Measurements from ENCODE around the gene FRMPD4.

FRMPD4 gene

DNA sequence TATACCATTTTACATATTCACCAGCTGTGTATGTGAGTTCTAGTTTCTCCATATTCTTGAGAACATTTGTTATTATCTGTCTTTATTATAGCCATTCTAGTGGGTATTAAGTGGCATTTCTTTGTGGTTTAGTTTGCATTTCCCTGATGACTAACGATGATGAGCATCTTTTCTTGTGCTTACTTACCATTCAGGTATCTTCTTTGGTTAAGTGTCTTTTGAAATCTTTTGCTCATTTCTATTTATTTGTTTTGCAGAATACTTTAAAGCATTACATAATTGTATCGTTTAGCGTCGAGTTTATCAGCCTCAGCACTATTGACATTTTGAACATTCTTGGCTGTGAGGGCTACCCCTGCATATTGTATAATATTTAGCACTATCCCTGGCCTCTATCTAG is 85.4 kb downstream of the FRMPD4 start:
- no peak for DNase-seq

DNA sequence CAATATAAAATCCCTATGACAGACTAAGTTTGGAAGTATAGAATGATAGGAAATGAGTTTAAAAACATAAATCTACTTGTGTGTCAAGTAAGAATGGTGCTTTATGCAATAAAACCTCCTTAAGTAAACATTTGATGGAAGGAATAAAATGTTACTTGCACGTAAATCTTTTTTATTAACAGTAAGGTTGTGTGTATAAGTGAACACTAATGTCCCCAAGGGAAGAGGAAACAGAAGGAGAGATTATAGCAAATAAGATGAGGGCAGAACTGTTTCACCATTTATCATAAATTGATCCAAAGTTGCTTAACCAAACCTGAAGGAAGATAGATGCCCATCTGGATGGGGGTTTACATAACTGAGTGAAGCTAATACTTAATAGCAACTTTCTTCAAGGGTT is 86.8 kb downstream of the FRMPD4 start:
- no peak for DNase-seq

DNA sequence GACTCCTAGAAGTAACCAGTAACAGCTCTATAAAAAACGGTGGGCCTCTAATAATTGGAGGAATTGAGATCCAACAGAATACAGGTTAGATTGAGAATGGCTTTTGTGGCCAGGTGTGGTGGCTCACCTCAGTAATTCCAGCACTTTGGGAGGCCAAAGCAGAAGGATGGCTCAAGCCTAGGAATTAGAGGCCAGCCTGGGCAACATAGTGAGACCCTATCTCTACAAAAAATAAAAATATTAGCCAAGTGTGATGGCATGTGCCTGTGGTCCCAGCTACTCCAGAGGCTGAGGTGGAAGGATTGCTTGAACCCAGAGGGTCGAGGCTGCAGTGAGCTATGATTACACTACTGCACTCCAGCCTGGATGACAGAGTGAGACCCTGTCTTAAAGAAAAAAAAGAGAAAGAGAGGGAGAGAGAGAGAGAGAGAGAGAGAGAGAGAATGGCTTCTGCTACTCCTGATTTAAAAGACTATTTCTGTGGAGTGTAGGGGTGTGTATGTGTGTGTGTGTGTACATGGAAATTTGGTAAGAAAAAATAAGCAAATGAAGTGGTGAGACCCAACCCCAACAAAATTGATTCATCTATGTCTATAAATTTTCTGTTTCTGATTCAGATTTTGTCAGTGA is 89.3 kb downstream of the FRMPD4 start:
- no peak for DNase-seq

DNA sequence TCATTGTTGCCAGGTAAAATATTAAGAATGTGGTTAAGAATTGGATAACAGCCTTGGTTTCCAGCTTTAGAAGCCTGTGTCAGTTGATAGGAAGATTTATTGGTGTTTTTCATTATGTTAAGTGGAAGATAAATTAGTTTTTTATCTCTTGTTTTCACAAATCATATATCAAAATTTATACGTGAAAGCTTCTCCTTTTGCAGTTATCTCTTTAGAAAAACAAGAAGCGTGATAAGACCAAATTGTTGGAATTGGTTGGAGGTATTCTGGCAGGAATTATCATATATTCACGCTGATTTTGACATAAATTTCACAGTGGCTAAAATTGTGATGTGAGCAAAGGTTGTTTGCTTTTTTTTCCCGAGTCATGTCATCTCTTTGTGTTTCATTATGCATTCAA is 90.6 kb downstream of the FRMPD4 start:
- no peak for DNase-seq

DNA sequence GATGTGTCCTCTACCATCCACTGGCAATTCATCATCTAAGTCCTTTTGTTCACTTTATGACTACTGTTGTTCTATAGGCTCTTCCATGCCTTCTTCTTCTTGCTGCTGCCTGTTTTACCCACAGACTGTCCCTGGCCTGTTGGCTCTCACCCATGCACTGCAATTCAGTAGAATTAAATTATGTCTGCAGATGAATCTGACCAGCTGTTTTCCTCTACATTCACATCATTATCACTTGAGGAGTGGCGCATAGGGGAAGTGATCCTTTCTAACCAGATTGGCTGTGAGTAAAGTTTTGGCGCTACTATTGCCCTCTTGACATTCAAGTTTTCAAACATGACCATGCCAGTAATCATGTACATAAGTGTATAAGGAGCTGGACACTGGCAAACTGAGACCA is 91.7 kb downstream of the FRMPD4 start:
- no peak for DNase-seq

DNA sequence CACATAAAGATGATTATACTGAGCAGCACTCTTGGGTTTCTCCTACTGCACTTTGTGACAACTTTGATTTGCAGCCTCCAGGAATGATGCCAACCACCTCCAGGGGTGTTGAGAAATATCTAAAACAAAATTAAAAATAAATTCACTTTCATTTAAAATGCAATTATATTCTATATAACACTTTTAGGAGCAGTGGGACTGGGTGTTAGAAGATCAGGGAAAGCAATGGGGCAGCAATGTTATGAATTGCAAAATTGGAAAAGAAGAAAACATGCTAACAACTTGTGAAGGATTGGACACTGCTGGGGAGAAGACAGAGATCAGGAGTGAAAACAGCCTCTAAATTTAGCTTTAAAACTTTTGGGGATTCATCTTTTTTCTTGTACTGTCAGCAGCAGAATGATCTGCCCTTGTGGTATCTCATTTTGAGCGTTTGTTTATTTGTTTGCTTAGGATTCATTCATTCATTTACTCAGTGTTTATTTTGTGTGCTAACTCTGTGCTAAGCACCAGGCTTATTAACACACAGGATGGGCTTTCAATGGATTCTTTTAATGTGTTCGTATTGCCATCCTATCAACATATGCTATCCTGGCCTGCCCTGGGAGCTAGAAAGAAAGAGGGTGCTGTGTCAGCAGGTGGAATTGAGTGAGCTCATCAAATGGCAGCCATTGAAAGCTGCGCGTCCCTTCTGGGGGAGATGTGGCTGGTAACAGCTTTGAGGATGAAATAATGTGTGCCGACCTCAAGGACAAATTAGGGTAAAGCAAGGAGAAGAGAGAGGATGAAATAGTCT is 96.5 kb downstream of the FRMPD4 start:
- DNase-seq: no peak

DNA sequence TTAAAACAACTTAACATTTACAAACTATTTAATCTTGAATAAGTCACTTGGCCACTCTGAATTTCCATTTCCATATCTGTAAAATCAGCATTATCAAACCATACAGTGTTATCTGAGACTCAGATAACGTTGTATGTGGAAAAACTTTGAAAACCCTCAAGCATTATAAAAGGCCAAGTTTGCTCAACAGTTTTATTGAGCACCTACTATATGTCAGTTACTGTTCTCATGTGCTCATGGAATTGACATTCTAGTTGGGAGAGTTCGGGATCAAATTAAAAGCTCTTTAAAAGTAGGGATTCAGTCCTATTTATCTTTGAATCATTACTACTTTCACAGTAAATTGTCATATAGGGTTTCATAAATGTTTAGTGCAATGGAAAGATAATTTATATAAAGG is 97.9 kb downstream of the FRMPD4 start:
- DNase-seq: no peak

DNA sequence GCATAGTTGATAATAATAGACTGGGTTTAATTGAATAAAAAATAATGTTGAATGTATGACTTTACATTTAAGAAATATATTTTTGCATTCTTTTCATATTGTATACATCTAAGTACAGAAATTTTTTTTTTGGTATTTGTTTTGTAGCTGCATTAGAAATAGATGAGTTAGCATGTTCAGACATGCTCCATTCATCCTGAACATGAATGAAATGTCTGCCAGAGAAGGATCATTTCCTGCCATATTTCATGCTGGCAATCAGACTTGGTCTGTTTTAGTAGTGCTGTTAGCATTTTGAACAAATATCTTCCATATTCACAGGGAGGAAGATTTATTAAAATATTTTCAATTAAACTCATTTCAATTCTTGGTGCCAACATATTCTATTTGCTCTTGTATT is 98.9 kb downstream of the FRMPD4 start:
- DNase-seq: no peak

DNA sequence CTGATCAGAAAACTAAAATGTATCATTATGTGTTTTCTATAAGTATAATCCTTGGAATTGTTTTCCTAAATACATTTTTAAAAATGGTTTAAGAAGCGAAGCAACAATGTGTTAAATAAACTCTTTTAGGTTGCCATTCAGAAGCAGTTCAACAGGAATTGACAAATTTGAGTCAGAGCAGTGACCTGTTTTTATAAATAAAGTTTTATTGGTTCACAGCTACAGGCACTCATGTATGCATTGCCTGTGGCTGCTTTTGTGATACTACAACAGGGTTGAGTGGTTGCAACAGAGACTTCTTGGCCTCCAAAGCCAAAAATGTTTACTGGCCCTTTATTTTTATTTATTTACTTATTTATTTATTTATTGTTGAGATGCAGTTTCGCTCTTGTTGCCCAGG is 99.5 kb downstream of the FRMPD4 start:
- no peak for DNase-seq

DNA sequence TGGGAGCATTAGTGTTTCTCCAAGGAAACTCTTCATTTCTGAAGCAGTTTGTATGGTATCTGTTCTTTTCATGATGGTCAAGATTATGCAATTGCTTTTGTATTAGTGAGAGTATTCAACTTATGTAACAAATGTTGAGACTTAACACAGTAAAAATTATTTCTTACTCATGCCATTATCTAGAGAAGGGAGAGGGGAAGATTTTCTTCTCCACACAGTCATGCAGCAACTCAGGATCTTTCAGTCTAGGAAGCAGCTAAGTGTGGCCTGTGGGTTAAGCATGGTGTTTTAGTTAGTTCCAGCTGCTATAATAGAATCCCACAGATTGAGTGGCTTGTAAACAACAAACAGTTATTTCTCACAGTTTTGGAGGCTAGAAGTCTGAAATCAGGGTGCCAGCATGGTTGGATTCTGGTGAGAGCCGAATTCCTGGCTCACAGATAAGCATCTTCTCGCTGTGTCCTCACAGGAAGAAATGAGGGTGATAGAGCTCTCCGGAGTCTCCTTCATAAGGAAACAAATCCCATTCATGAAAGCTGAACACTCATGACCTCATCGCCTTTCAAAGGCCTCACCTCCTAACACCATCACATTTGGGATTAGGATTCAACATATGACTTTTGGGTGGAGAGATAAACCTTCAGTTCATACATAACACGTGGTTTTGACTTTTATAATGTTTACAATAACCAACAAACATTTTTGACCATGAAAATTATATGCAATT is 101.2 kb downstream of the FRMPD4 start:
- no peak for DNase-seq

DNA sequence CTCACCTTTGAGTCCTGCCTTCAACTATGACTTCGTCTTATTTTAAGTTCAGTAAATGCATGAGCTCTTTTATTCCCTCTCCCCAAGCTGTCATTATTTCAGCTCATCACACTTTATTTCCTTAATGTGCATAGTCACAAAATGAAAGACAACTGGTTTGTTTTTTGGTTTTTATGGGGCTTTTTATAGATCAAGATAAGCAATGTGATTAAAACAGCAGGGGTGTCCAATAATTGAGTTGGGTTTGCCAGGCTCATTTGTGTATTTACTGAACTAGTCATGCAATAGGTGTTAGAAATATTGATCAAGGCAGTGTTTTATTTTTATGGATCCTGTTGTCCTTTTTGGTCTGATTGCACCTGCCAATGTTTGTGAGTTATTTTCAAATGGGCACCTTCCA is 102.2 kb downstream of the FRMPD4 start:
- no peak for DNase-seq

DNA sequence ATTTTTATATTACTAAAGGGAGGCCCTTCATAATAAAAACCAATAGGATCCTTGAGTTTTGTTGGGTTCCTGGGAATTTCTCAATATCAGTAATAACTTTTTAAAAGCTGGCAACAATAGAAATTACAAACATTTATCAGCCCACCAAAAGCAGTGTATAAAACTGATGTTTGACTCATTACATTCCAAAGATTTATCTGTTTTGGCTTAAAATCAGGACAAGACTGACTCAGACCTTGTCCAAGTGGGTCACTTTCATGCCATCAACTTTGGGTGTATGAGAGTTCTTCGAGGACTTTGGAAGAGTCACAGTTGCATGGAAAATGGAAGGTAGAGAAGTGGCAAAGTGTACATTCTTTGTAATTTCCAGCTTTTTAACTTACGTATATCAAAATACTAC is 102.8 kb downstream of the FRMPD4 start:
- no peak for DNase-seq

DNA sequence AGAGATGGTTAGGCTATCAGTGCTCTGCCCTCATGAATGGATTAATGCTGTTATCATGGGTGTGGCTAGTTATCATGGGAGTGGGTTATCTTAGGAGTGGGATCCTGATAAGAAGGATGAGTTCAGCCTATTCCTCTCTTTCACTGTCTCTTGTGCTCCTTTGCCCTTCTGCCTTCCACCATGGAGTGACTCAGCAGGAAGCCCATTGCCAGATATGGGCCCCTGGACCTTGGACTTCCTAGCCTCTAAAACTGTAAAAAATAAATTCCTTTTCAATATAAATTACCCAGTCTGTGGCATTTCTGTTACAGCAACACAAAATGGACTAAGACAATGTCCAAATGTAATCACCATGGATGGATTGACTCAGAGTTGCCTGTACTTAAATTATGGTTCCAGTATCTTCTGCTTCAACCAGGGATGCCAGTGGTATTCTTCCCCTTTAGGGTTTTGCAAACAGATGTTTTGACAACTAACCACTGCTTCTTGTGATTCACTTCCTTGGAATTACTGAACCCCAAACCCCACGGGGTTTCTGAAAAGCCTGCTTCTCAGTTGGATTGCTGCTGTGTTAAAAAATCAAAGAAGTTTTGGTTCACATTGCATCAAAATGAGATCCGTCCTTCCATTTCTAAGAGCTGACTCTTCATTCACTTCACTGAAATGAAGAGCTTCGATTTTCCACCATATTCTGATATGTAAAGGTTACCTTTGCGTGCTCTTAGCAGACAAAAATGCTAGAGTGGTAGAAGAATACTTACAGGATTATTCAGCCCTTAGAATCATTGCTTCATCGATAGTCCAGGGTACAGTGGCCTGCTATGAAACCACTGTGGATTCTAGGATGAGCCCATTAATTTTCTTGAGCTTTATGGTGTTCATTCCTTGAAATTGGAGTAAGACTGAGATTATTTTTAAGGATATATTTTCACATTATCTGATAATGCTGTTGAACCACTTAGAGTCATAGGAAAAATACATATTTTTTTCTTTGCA is 107.7 kb downstream of the FRMPD4 start:
- DNase-seq: no peak

DNA sequence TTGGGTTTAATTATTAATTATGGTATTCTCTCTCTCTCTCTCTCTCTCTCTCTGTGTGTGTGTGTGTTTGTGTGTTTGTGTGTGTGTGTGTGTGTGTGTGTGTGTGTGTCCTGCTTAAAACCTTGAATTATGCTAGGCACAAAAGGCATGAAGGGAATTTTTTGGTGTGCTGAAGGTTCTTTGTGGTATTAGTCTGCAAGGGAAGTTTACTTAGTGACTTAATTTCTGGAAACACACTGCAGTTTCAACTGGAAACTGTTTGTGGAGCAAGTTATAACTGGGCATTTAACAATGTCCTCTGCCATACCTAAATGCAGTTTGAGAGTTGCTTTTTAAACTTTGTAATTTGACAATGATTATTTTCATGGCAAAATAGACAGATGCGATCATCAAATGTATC is 111.7 kb downstream of the FRMPD4 start:
- no peak for DNase-seq

DNA sequence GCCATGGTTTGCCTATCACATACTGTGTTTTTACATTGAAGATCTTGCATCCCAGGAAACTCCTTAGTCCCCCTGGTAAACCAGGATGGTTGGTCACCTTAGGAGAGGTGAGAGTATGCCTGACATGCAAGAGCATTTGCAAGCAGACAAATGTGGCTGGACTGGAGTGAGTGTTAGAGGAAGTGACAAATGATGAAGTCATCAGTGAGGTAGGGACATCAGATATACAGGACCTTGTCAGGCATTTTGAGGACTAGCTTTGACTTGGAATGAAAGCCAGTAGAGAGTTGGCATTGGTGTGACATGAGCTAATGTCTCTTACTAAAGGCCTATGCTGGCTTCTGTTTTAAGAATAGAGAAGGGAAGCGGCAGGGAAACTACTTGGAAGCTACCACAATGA is 124.9 kb downstream of the FRMPD4 start:
- DNase-seq: no peak

DNA sequence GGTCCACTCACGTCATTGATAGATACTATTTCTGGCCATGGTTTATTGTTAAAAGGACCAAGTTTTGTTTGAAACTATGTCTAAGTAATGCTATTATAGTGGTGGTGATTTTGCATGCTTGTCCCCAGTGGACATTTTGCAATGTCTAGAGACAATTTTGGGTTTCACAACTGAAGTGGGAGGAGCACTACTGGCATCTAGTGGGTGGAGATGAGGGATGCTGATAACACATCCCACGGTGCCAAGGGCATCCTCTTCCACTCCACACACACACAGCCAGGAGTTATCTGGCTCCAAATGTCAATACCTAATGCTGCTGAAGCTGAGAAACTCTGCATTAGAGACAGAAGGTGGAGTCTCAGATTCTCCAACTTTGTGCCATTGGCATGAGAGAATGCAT is 131.2 kb downstream of the FRMPD4 start:
- DNase-seq: no peak

DNA sequence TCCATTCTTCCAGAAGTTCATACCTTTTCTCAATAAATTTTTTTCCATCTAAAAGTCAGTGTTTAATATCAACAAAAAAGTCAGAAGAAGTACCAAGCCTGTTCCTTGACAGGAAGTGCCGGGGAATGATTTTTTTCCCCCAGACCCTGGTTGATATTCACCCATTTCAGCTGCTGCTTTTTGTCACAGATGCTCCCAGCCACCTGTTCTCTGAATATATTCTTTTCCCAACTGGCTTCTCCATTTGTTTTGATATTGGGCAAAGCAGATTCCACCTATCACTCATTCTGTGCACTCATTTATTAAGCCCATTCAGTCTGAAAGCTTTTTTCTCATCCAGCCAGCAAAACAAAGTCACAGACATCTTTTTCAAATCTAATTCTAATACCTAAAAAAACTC is 139.9 kb downstream of the FRMPD4 start:
- DNase-seq: no peak

DNA sequence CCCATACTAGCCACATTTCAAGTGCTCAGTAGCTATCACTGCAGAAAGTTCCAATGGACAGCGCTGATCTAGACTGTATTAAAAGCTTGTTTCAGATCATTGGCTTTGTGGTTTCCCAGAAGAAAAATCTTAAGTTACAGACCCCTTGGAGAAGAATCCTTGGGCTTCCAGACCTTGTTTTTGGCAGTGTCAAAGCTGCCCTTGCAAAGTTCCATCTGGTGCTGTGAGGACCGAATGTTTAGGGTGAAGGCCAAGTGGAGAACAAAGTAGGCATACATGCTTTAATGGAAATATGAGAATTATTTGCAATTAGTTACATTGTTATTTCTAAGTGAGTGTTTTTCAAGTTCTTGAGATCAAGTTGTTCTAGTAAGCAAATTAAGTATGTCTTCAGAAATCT is 144.7 kb downstream of the FRMPD4 start:
- DNase-seq: no peak

DNA sequence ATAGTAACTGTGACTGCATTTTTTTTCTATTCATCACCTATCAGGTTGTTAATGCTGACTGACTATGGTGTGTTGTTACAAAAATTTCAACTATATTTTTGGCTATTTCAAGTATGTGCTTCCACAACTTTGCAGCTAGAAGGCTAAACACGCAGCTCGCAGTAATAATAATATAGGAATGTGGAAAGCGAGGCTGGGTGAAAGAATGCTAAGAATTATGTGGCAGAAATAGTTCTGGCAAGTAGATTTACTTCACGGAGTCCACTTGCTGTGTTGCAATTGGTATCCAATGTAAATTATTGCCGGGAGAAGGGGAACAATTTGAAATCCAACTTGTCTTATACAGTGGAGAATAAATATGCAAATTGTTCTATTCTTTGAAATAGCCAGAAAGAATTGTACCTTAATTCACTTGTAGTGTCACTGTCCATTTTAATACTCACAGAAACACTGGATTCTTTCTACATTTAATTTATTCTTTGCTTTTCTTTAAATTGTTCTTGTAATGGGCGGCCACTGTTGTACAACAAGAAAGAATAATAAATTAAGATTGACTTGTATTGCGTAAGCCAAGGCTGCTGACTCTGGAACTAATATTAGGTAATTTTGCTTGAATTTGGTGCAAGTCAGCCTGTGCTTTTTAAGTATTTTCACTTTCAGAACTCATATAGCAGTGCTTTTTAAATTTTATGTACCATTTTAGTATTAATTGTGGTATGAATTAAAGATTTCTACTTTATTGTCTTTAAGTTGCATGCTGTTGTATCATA is 154.9 kb downstream of the FRMPD4 start:
- no peak for DNase-seq

DNA sequence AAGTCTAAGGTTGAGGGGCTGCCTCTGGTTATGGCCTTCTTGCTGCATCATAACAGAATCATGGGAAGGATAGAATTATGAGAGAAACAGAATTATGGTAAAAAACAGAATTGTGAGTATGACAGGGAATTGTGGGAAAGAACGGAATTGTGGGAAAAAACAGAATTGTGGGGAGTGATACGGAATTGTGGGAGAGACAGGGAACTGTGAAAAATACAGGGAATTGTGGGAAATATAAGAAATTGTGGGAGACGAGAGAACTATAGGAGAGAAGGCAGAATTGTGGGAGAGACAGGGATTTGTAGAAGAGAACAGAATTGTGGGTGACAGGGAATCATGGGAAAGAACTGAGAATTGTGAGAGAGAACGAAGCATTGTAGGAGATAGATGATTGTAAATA is 159.1 kb downstream of the FRMPD4 start:
- no peak for DNase-seq

DNA sequence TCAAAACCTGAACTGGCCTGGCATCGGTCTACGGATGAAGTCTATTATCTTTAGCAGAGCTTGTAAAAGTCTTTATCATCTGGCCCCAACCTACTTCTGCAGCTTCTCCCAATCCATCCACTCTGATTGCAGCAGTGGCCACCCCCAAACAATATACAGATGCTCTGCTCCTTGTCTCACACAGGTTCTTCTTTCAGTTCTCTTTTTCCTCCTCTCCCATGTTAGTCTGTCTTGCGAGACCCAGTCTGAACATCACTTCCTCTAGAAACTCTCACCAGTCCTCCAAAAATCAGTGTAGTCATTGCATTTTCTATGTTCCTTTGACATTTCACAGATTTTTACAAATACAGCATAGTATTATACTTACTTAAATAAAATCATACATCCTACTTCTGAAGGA is 163.0 kb downstream of the FRMPD4 start:
- DNase-seq: no peak

DNA sequence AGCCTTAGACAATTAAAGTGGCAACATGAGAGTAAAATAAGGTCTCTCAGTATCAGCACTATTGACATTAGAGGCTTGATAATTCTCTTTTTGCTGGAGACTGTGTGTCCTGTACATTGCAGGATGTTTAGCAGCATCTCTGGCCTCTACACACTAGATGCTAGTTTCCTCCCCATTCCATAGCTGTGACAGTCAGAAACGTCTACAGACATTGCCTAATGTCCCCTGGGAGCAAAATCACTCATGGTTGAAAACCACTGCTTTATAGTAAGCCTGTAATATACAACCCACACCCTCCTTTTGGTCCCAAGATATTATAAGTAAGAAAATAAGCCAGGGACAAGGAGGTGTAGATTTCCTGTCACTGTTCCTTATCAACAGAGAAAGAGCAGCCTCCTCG is 166.0 kb downstream of the FRMPD4 start:
- DNase-seq: no peak

All from NCI-H1105 (cell line).